ENCODE results near the gene TRIM50. TPM values are rescaled to one million over a fixed set of nuclear protein-coding genes. Genes with fewer than 3 reads are reported as not detected.

Gene TRIM50
- total and polyA plus RNA-seq, 2 of the 13 experiments (the other 11 are each of a cell fraction or from before 2014, with no cell fraction given) = 4.2 to 24.5 TPM

DNA sequence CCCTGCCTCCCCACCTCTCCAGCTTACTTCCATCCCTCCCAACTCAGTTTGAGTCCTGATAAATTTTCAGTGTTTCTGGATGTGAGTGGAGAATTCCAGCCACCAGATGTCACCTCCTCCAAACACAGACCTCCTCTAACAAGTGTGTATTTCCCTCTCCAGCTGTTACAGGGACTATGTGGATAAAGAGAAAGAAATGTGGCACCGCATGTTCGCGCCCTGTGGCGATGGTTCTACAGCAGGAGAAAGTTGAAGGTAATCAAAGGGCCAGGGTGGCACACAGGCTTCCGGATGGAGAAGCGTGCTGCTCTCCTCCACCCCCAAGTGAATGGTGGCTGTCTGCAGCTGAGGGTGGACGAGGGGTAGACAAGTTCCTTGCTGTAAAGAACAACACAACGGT lies 14.8 kb upstream of the TRIM50 start (continued):
- TF ChIP-seq, protein P1, sequence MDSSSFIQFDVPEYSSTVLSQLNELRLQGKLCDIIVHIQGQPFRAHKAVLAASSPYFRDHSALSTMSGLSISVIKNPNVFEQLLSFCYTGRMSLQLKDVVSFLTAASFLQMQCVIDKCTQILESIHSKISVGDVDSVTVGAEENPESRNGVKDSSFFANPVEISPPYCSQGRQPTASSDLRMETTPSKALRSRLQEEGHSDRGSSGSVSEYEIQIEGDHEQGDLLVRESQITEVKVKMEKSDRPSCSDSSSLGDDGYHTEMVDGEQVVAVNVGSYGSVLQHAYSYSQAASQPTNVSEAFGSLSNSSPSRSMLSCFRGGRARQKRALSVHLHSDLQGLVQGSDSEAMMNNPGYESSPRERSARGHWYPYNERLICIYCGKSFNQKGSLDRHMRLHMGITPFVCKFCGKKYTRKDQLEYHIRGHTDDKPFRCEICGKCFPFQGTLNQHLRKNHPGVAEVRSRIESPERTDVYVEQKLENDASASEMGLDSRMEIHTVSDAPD (CRISPR knock-in tag; IDR thresholded peaks at IDR 0.05) = no peak
- TF ChIP-seq, protein P2, sequence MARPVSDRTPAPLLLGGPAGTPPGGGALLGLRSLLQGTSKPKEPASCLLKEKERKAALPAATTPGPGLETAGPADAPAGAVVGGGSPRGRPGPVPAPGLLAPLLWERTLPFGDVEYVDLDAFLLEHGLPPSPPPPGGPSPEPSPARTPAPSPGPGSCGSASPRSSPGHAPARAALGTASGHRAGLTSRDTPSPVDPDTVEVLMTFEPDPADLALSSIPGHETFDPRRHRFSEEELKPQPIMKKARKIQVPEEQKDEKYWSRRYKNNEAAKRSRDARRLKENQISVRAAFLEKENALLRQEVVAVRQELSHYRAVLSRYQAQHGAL (CRISPR knock-in tag; IDR thresholded peaks at IDR 0.05; ENCODE audit: not compliant biosample characterization) = no peak
- TF ChIP-seq MYC (CRISPR knock-in tag; IDR thresholded peaks at IDR 0.05; ENCODE audit: borderline replicate concordance) (peak; percentile 56; the same call in 1 of the 2 replicates), BORCS8-MEF2B (CRISPR knock-in tag; IDR thresholded peaks at IDR 0.05) (no peak), NR2F2 (IDR thresholded peaks at IDR 0.05; ENCODE audit: borderline replicate concordance, low read depth) (no peak), RXRB (CRISPR knock-in tag; IDR thresholded peaks at IDR 0.05; ENCODE audit: borderline replicate concordance) (peak; percentile 50; the same call in 1 of the 2 replicates), FOXP1 (IDR thresholded peaks at IDR 0.05) (no peak), FOXP1 (CRISPR knock-in tag; IDR thresholded peaks at IDR 0.05) (peak; percentile 25; the same call in 1 of the 2 replicates), RFXANK (CRISPR knock-in tag; IDR thresholded peaks at IDR 0.05) (no peak), SALL1 (CRISPR knock-in tag; IDR thresholded peaks at IDR 0.05) (peak; percentile 53; the same call in 1 of the 2 replicates), NPAS2 (CRISPR knock-in tag; IDR thresholded peaks at IDR 0.05; ENCODE audit: borderline replicate concordance) (no peak), THAP11 (CRISPR knock-in tag; IDR thresholded peaks at IDR 0.05) (peak; percentile 22; the same call in 1 of the 2 replicates)
- TF ChIP-seq, protein P3, sequence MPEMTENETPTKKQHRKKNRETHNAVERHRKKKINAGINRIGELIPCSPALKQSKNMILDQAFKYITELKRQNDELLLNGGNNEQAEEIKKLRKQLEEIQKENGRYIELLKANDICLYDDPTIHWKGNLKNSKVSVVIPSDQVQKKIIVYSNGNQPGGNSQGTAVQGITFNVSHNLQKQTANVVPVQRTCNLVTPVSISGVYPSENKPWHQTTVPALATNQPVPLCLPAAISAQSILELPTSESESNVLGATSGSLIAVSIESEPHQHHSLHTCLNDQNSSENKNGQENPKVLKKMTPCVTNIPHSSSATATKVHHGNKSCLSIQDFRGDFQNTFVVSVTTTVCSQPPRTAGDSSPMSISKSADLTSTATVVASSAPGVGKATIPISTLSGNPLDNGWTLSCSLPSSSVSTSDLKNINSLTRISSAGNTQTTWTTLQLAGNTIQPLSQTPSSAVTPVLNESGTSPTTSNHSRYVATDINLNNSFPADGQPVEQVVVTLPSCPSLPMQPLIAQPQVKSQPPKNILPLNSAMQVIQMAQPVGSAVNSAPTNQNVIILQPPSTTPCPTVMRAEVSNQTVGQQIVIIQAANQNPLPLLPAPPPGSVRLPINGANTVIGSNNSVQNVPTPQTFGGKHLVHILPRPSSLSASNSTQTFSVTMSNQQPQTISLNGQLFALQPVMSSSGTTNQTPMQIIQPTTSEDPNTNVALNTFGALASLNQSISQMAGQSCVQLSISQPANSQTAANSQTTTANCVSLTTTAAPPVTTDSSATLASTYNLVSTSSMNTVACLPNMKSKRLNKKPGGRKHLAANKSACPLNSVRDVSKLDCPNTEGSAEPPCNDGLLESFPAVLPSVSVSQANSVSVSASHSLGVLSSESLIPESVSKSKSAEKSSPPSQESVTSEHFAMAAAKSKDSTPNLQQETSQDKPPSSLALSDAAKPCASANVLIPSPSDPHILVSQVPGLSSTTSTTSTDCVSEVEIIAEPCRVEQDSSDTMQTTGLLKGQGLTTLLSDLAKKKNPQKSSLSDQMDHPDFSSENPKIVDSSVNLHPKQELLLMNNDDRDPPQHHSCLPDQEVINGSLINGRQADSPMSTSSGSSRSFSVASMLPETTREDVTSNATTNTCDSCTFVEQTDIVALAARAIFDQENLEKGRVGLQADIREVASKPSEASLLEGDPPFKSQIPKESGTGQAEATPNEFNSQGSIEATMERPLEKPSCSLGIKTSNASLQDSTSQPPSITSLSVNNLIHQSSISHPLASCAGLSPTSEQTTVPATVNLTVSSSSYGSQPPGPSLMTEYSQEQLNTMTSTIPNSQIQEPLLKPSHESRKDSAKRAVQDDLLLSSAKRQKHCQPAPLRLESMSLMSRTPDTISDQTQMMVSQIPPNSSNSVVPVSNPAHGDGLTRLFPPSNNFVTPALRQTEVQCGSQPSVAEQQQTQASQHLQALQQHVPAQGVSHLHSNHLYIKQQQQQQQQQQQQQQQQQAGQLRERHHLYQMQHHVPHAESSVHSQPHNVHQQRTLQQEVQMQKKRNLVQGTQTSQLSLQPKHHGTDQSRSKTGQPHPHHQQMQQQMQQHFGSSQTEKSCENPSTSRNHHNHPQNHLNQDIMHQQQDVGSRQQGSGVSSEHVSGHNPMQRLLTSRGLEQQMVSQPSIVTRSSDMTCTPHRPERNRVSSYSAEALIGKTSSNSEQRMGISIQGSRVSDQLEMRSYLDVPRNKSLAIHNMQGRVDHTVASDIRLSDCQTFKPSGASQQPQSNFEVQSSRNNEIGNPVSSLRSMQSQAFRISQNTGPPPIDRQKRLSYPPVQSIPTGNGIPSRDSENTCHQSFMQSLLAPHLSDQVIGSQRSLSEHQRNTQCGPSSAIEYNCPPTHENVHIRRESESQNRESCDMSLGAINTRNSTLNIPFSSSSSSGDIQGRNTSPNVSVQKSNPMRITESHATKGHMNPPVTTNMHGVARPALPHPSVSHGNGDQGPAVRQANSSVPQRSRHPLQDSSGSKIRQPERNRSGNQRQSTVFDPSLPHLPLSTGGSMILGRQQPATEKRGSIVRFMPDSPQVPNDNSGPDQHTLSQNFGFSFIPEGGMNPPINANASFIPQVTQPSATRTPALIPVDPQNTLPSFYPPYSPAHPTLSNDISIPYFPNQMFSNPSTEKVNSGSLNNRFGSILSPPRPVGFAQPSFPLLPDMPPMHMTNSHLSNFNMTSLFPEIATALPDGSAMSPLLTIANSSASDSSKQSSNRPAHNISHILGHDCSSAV (CRISPR knock-in tag; IDR thresholded peaks at IDR 0.05; ENCODE audit: borderline replicate concordance) = no peak
- TF ChIP-seq, protein P4, sequence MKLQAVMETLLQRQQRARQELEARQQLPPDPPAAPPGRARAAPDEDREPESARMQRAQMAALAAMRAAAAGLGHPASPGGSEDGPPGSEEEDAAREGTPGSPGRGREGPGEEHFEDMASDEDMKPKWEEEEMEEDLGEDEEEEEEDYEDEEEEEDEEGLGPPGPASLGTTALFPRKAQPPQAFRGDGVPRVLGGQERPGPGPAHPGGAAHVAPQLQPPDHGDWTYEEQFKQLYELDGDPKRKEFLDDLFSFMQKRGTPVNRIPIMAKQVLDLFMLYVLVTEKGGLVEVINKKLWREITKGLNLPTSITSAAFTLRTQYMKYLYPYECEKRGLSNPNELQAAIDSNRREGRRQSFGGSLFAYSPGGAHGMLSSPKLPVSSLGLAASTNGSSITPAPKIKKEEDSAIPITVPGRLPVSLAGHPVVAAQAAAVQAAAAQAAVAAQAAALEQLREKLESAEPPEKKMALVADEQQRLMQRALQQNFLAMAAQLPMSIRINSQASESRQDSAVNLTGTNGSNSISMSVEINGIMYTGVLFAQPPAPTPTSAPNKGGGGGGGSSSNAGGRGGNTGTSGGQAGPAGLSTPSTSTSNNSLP (IDR thresholded peaks at IDR 0.05; ENCODE audit: low read depth, low read length) = no peak
- TF ChIP-seq, protein P5, sequence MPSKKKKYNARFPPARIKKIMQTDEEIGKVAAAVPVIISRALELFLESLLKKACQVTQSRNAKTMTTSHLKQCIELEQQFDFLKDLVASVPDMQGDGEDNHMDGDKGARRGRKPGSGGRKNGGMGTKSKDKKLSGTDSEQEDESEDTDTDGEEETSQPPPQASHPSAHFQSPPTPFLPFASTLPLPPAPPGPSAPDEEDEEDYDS (CRISPR knock-in tag; IDR thresholded peaks at IDR 0.05) = no peak
- TF ChIP-seq, protein P6, sequence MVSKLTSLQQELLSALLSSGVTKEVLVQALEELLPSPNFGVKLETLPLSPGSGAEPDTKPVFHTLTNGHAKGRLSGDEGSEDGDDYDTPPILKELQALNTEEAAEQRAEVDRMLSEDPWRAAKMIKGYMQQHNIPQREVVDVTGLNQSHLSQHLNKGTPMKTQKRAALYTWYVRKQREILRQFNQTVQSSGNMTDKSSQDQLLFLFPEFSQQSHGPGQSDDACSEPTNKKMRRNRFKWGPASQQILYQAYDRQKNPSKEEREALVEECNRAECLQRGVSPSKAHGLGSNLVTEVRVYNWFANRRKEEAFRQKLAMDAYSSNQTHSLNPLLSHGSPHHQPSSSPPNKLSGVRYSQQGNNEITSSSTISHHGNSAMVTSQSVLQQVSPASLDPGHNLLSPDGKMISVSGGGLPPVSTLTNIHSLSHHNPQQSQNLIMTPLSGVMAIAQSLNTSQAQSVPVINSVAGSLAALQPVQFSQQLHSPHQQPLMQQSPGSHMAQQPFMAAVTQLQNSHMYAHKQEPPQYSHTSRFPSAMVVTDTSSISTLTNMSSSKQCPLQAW (CRISPR knock-in tag; IDR thresholded peaks at IDR 0.05) = 0 out of 2 replicates have a peak, but pooled peaks have one; percentile 36
